Stimulated activated naive B cell treated with anti-CD40 and anti-IgM and Interleukin-4, amounts not matched to agents 10 μg/mL and 1 μg/mL and 100 μg/mL, for 72 hours (primary cell): ENCODE data around the gene LYPLAL1.
"Not testable (repeated sequence)": the region's sequence is repeated elsewhere in the genome, so short reads cannot be mapped to it uniquely, and the experiment has no call there.

Experiments used
- ATAC-seq, 2 donors: fragments of 150-1000 bp; cut with Tn5 transposase; replicated peaks; 2 replicates each; pipeline ENCODE4 v1.10.0; 2021; ENCODE audit warnings: moderate library complexity in 1 of 2
- DNase-seq: peaks from one replicate; pipeline ENCODE4 v3.0.0; 2021
- H3K27ac Mint-ChIP-seq: one replicate; pipeline ENCODE4 v1.8.0; 2022; ENCODE audit warnings: mild to moderate bottlenecking, mixed read lengths
- H3K27me3 Mint-ChIP-seq, 2 donors: one replicate each; pipeline ENCODE4 v1.8.0; 2022; ENCODE audit warnings: mixed read lengths in 2 of 2
- H3K36me3 Mint-ChIP-seq, 2 donors: one replicate each; pipeline ENCODE4 v1.8.0; 2022; ENCODE audit warnings: mixed read lengths in 2 of 2, mild to moderate bottlenecking in 1 of 2
- H3K4me1 Mint-ChIP-seq, 2 donors: one replicate each; pipeline ENCODE4 v1.8.0; 2022; ENCODE audit warnings: mixed read lengths in 2 of 2, mild to moderate bottlenecking in 1 of 2
- H3K4me3 Mint-ChIP-seq, 2 donors: one replicate each; pipeline ENCODE4 v1.8.0; 2022; ENCODE audit warnings: mild to moderate bottlenecking in 2 of 2, mixed read lengths in 2 of 2, moderate library complexity in 1 of 2
- H3K9me3 Mint-ChIP-seq, 2 donors: one replicate each; pipeline ENCODE4 v1.8.0; 2022; ENCODE audit warnings: mixed read lengths in 2 of 2, mild to moderate bottlenecking in 1 of 2

The LYPLAL1 gene

GRCh38 chr1:219209578-219209977 lies 35.9 kb downstream of the LYPLAL1 start:
- no peak for DNase-seq
- H3K4me1 Mint-ChIP-seq: peaks cover 2 to 5% of the 10 kb centered on the region in 2 donors
- H3K9me3 Mint-ChIP-seq: no peaks in the 10 kb centered on the region
- H3K27me3 Mint-ChIP-seq: no peaks in the 10 kb centered on the region
- no peak for ATAC-seq
- no peak overlapping the region for H3K4me3 Mint-ChIP-seq
- H3K36me3 Mint-ChIP-seq: peaks cover 7 to 10% of the 10 kb centered on the region in 2 donors
- no peak overlapping the region for H3K27ac Mint-ChIP-seq

DNA sequence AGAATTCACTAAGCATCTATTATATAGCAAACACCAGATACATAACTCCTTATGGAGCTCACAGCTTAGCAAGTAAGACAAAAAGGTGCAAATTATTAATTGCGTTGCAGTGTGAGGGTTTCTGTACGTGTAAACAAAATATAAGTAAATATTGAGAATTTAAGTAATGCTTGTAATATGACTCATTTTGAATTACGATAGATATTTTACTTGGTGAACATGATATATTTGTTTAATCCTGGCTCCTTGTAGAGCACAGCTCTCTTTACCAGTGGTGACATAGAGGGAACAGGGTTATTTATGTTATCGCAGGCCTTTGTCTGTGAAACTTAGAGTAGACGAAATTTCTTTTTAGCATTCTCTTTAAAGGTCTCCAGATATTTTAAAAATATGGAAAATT lies 36.4 kb downstream of the LYPLAL1 start:
- H3K9me3 Mint-ChIP-seq: no peaks in the 10 kb centered on the region
- peaks cover 2 to 5% of the 10 kb centered on the region in 2 donors for H3K4me1 Mint-ChIP-seq
- H3K27me3 Mint-ChIP-seq: no peaks in the 10 kb centered on the region
- DNase-seq (no peak), ATAC-seq (no peak)
- peaks cover 7 to 11% of the 10 kb centered on the region in 2 donors for H3K36me3 Mint-ChIP-seq
- H3K27ac Mint-ChIP-seq: no peak overlapping the region
- H3K4me3 Mint-ChIP-seq: no peak overlapping the region

DNA sequence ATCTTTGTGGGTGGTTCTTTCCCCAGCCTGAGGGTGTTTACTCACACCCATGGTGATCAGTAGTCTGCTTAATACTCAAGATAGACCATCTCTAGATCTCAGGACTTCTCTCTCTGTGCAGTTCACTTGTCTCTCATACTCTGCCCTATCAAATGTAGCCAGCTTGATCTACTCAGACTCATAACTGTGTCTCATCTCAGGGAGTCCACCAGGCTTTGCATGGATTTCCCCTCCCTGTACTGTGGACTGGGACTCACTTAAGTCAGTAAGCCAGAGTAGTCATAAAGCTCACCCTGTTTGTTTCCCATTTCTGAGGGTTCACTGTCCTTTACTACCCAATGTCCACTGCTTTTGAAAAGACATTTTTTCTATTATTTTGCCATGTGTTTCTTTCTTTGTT lies 41.8 kb downstream of the LYPLAL1 start:
- Mint-ChIP-seq H3K4me1 (peaks cover 0 to 3% of the 10 kb centered on the region in 2 donors), H3K4me3 (no peak overlapping the region), H3K36me3 (peaks cover 32 to 39% of the 10 kb centered on the region in 2 donors), H3K27ac (peak overlapping the region; percentile 1), H3K27me3 (no peaks in the 10 kb centered on the region), H3K9me3 (peaks cover 0 to 2% of the 10 kb centered on the region in 2 donors)
- DNase-seq (no peak), ATAC-seq (peak in 1 of 2 donors; percentile 69)

DNA sequence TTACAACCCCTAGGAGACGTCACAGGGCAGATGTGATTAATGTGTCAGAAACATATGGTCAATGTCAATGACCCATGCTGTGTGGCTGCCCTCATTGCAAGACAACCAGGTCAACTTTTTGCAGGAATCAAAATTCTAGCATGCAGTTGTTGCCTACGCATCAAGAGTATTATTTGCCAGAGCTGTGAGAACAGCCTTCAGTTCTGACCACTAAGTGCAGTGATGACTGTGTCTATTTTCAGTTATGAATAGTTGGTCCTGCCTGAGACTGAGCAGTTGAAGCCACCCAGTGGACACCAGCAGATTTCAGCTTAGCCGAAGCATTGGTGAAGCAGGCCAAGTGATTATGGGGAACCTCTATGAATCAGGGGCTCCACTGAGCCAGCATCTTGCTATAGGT lies 47.3 kb downstream of the LYPLAL1 start:
- peaks cover 18 to 37% of the 10 kb centered on the region in 2 donors for H3K36me3 Mint-ChIP-seq

DNA sequence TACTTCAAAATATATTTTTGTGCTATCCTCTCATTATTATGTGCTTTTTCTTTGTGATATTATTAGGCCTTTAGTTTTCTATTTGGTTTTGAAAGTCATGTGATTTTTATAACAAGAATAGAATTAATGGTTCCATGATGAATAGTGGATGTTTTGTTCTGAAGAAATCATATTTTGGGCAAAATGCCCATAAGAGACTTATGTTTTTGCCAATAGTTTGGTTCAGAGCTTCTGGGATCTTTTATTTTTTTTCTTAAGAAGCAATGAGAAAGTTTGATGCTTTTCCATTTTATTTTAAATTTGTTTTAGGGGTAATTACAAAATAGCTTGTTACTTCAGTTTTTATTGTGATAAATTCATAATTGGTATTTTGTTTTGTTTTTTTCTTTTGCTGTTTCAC lies 49.8 kb downstream of the LYPLAL1 start:
- Mint-ChIP-seq H3K4me3 (no peak overlapping the region), H3K36me3 (peaks cover 10 to 34% of the 10 kb centered on the region in 2 donors), H3K27me3 (no peaks in the 10 kb centered on the region), H3K9me3 (no peaks in the 10 kb centered on the region), H3K4me1 (no peaks in the 10 kb centered on the region), H3K27ac (no peak overlapping the region)
- ATAC-seq (no peak), DNase-seq (no peak)

More for the DNA sequence above, 47.3 kb downstream of the LYPLAL1 start:
- ATAC-seq (peak; percentile 60 to 78), DNase-seq (no peak)
- Mint-ChIP-seq H3K4me3 (no peak overlapping the region), H3K4me1 (no peaks in the 10 kb centered on the region), H3K27ac (no peak overlapping the region), H3K27me3 (no peaks in the 10 kb centered on the region), H3K9me3 (no peaks in the 10 kb centered on the region)

DNA sequence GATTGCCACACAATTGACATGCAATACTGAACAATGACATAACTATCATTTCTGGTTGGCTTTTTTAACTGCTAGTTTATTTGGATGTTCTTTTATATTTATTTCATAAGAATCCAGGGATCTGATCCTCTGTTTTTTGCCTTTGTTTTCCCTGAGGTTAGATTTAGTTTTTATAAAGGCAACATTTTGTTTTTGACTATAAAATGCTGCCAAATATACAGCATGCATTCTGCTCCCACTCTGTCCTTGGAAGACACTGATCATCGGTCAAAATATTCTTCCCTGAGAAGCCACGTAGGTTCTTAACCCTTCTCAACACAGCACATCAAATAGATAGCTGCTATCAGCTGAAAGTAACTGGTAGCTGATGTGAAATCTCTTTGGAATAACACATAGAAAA lies 52.5 kb downstream of the LYPLAL1 start:
- Mint-ChIP-seq H3K36me3 (peaks cover 11 to 31% of the 10 kb centered on the region in 2 donors), H3K27ac (no peak overlapping the region), H3K4me3 (no peak overlapping the region), H3K9me3 (no peaks in the 10 kb centered on the region), H3K4me1 (no peaks in the 10 kb centered on the region), H3K27me3 (no peaks in the 10 kb centered on the region)
- DNase-seq (no peak), ATAC-seq (no peak)

GRCh38 chr1:219227360-219228057 lies 53.8 kb downstream of the LYPLAL1 start:
- no peak overlapping the region for H3K4me3 Mint-ChIP-seq
- DNase-seq (no peak), ATAC-seq (no peak)
- H3K27ac Mint-ChIP-seq: no peak overlapping the region
- no peaks in the 10 kb centered on the region for H3K9me3 Mint-ChIP-seq
- peaks cover 11 to 28% of the 10 kb centered on the region in 2 donors for H3K36me3 Mint-ChIP-seq
- no peaks in the 10 kb centered on the region for H3K27me3 Mint-ChIP-seq
- no peaks in the 10 kb centered on the region for H3K4me1 Mint-ChIP-seq

DNA sequence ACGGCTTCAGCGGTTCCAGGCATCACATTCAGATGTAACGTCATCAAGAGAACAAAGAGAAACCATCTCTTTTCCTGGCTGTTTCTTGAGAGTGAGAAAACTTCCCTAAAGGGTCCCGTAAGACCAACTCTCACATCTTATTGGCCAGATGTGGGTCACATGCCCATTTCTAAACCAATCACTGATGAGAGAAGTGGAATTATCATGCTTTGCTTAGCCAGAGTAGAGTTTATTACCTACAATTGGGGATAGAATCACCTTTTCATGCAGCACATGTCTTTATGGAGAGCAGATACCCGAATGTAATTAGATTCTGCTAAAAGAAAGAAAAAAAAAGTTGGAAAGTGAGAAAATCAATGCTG lies 54.4 kb downstream of the LYPLAL1 start:
- H3K4me1 Mint-ChIP-seq: no peaks in the 10 kb centered on the region
- no peak overlapping the region for H3K4me3 Mint-ChIP-seq
- ATAC-seq (no peak), DNase-seq (no peak)
- H3K9me3 Mint-ChIP-seq: no peaks in the 10 kb centered on the region
- no peaks in the 10 kb centered on the region for H3K27me3 Mint-ChIP-seq
- H3K27ac Mint-ChIP-seq: no peak overlapping the region
- H3K36me3 Mint-ChIP-seq: peaks cover 11 to 28% of the 10 kb centered on the region in 2 donors

DNA sequence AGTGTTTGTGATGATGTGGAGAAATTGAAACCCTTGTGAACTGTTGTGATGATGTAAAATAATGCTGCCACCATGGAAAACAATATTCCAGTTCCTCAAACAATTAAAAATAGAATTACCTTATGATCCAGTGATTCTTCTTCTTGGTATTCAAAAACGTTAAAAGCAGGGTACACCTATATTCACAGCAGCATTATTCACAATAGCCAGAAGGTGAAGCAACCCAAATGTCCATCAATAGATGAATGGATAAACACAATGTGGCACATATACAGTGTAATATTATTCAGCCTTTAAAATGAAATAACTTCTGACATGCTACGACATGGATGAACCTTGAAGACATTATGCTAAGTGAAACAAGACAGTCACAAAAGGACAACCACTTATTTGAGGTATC lies 59.2 kb downstream of the LYPLAL1 start:
- ATAC-seq (no peak), DNase-seq (no peak)
- H3K4me3 Mint-ChIP-seq: no peak overlapping the region
- no peaks in the 10 kb centered on the region for H3K27me3 Mint-ChIP-seq
- H3K4me1 Mint-ChIP-seq: no peaks in the 10 kb centered on the region
- H3K27ac Mint-ChIP-seq: no peak overlapping the region
- H3K36me3 Mint-ChIP-seq: peaks cover 10 to 11% of the 10 kb centered on the region in 2 donors
- no peaks in the 10 kb centered on the region for H3K9me3 Mint-ChIP-seq

DNA sequence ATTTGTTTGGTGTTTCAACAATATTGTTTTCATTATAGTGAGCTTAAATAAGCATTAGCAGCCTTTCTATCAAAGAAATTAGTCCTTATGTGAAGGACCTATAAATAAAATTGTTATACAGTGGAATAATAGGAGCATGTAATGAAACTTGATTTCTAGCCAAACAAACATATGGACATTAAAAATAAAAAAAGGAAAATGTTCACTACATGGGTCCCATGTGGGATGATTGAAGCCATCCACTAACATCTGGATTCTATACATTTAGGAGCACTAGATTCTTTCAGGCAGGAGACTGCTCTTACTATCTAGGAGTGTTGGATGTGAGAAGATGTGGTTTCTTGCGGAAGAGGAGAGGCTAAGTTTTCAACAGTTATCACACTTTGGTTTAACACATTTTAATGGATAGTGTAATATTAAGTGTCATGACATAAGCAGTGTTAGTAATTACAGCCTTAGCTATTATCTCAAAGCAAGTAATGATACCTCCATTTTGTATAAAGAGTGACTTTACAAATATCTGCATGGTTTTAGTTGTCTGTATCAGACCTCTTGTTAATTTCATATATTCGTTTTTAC lies 62.3 kb downstream of the LYPLAL1 start:
- H3K27ac Mint-ChIP-seq: no peak overlapping the region
- H3K9me3 Mint-ChIP-seq: no peaks in the 10 kb centered on the region
- DNase-seq (no peak), ATAC-seq (no peak)
- no peaks in the 10 kb centered on the region for H3K36me3 Mint-ChIP-seq
- H3K27me3 Mint-ChIP-seq: no peaks in the 10 kb centered on the region
- H3K4me1 Mint-ChIP-seq: no peaks in the 10 kb centered on the region
- H3K4me3 Mint-ChIP-seq: no peak overlapping the region

DNA sequence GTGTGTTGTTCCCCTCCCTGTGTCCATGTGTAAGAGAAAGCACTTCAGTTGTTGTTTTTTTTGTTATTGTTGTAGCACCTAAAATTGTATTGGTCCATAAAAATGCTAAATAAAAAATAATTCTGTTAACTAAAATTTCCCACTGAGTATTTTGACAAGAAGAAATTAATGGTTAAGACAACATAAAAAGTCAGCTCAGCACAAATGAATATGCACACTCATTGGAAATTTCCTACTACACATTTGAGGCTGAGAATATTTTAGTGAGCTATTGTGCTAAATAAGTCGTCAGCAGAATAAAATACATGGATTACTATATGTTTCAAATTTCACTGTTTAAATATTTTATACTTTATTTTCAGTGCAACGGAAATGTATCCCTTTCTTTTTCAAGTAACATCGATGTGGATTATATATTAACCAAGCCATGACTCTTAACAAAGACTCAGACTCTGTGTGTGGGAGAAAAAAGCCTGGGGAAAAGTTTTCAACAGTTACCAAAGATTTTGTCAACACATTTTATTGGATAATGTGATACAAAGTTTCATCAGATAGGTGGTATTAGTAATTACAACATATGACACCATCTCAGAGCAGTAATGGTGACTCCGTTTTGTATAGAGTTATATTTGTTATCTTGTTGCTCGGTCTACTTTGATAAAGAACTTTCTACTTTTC lies 63.4 kb downstream of the LYPLAL1 start:
- H3K27ac Mint-ChIP-seq: no peak overlapping the region
- ATAC-seq (no peak), DNase-seq (no peak)
- H3K36me3 Mint-ChIP-seq: no peaks in the 10 kb centered on the region
- H3K9me3 Mint-ChIP-seq: no peaks in the 10 kb centered on the region
- H3K4me1 Mint-ChIP-seq: no peaks in the 10 kb centered on the region
- no peak overlapping the region for H3K4me3 Mint-ChIP-seq
- H3K27me3 Mint-ChIP-seq: no peaks in the 10 kb centered on the region

DNA sequence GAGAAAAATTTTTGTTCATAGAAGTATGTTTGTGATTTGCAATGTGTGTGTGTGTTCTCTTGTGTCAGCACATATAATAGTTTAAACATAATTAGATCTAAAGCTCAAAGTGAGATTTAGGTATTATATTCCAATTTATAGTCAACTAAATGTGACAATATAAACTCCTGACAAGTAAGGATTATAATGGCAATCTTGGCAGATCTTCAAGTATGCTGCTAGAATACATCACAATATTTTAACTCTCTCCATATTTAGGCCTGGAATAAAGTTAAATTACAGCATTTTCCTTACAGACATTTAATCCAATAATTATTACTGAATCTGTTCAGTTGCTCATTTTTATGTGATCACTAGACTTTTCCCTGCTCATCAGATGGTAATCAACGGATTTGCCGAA lies 65.8 kb downstream of the LYPLAL1 start:
- DNase-seq: no peak
- peaks cover 2 to 3% of the 10 kb centered on the region in 2 donors for H3K36me3 Mint-ChIP-seq
- ATAC-seq: no peak
- no peak overlapping the region for H3K27ac Mint-ChIP-seq
- H3K27me3 Mint-ChIP-seq: no peaks in the 10 kb centered on the region
- H3K9me3 Mint-ChIP-seq: peaks cover 0 to 3% of the 10 kb centered on the region in 2 donors
- H3K4me3 Mint-ChIP-seq: no peak overlapping the region
- H3K4me1 Mint-ChIP-seq: no peaks in the 10 kb centered on the region

DNA sequence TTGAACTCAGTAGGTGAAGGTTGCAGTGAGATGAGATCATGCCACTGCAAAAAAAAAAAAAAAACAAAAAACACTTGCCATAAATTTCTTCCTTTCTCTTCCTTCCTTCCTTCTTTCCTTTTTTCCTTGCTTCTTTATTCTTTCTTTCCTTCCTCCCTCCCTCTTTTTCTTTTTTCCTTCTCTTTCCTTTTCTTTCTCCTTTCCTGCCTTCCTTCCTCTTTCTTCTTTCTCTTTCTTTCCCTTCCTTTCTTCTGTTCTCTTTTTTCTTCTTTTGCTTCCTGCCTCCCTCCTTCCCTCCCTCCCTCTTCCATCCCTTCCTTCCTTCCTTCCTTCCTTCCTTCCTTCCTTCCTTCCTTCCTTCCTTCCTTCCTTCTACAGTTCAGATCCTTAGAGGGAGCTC lies 71.2 kb downstream of the LYPLAL1 start:
- no peaks in the 10 kb centered on the region for H3K4me1 Mint-ChIP-seq
- no peak overlapping the region for H3K4me3 Mint-ChIP-seq
- H3K27me3 Mint-ChIP-seq: no peaks in the 10 kb centered on the region
- no peak for DNase-seq
- H3K9me3 Mint-ChIP-seq: peaks cover 0 to 7% of the 10 kb centered on the region in 2 donors
- no peak for ATAC-seq
- H3K36me3 Mint-ChIP-seq: peaks cover 2 to 7% of the 10 kb centered on the region in 2 donors
- no peak overlapping the region for H3K27ac Mint-ChIP-seq

DNA sequence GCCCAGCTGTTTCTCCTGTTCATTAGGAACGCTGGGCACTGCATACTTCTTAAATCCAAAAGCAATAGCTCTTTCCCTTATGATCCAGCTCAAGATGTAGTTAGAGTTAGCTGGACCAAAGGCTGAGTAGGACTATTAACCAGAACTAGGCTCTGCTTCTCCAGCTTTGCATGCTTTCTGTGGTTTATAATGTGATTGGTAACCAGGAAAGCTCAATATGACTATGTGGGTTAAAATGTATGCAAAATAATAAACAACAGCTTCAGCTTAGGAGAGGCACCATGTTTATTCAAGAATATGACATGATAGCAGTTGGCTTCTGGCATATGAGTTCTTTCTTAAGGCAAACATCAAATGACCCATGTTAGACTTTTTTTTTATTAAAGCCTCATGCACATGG lies 73.8 kb downstream of the LYPLAL1 start:
- H3K36me3 Mint-ChIP-seq: peaks cover 15 to 17% of the 10 kb centered on the region in 2 donors
- peaks cover 6 to 20% of the 10 kb centered on the region in 2 donors for H3K9me3 Mint-ChIP-seq
- ATAC-seq (no peak), DNase-seq (no peak)
- H3K4me1 Mint-ChIP-seq: no peaks in the 10 kb centered on the region
- H3K27ac Mint-ChIP-seq: no peak overlapping the region
- no peak overlapping the region for H3K4me3 Mint-ChIP-seq
- H3K27me3 Mint-ChIP-seq: no peaks in the 10 kb centered on the region

- H3K9me3 Mint-ChIP-seq: peaks cover 6 to 20% of the 10 kb centered on the region in 2 donors
- not testable (repeated sequence) for DNase-seq, H3K27ac Mint-ChIP-seq, ATAC-seq, H3K4me3 Mint-ChIP-seq, H3K27me3 Mint-ChIP-seq, H3K4me1 Mint-ChIP-seq
- peaks cover 22 to 26% of the 10 kb centered on the region in 2 donors for H3K36me3 Mint-ChIP-seq
Observed at GRCh38 chr1:219250468-219250867, 76.8 kb downstream of the LYPLAL1 start.
